Right lung (tissue), 5 donors: ENCODE measurements around the gene S100P. TPM values are rescaled to one million over a fixed set of nuclear protein-coding genes. Genes with fewer than 3 reads are reported as not detected.
"Not testable (repeated sequence)": the region's sequence is repeated elsewhere in the genome, so short reads cannot be mapped to it uniquely, and the experiment has no call there.

Experiments used
- DNase-seq, 2 donors: peaks; one replicate each; pipeline ENCODE4 v3.0.0-alpha.2; 2013
- polyA plus RNA-seq, 5 donors: library from polyadenylated mRNA; unstranded; fragments of 120-200 nt; gene quantifications; one replicate each; pipeline versions ENCODE4 v1.2.1 to v1.2.3, GENCODE V29; 2013; ENCODE audit warnings: inconsistent platforms in 1 of 5, low replicate concordance in 1 of 5; ENCODE audit not compliant: insufficient read length in 5 of 5, insufficient read depth in 1 of 5

Gene S100P
- polyA plus RNA-seq, 5 donors, result 2.4 to 5.3 (median 3.7) TPM

DNA sequence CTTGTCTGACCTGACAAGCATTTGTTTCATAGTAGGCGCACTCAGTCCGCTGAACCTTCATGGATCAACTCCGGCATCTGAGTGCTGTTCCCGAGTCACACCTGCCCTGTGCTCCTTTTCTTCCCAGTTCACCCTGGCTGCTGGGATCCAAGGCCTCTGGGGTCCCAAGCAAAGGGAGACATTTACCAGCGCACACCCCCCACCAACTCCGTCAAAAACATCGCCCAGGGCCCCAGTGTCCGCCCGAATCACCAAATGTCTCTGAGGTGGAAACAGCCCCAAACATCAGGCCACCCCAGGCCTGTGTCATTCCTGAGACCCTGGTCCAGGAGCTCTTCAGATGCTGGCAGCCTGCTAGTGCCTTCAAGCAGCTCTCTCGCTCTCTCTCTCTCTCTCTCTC, 27.4 kb downstream of the S100P start:
- no peak for DNase-seq

GRCh38 chr4:6722891-6723290, 29.2 kb downstream of the S100P start:
- no peak for DNase-seq

- no peak for DNase-seq
These were observed 30.2 kb downstream of the S100P start for GRCh38 chr4:6723851-6724250.

- no peak for DNase-seq
These were observed 30.9 kb downstream of the S100P start for GRCh38 chr4:6724421-6725111.

GRCh38 chr4:6725427-6725961, 31.8 kb downstream of the S100P start:
- not testable (repeated sequence) for DNase-seq

DNA sequence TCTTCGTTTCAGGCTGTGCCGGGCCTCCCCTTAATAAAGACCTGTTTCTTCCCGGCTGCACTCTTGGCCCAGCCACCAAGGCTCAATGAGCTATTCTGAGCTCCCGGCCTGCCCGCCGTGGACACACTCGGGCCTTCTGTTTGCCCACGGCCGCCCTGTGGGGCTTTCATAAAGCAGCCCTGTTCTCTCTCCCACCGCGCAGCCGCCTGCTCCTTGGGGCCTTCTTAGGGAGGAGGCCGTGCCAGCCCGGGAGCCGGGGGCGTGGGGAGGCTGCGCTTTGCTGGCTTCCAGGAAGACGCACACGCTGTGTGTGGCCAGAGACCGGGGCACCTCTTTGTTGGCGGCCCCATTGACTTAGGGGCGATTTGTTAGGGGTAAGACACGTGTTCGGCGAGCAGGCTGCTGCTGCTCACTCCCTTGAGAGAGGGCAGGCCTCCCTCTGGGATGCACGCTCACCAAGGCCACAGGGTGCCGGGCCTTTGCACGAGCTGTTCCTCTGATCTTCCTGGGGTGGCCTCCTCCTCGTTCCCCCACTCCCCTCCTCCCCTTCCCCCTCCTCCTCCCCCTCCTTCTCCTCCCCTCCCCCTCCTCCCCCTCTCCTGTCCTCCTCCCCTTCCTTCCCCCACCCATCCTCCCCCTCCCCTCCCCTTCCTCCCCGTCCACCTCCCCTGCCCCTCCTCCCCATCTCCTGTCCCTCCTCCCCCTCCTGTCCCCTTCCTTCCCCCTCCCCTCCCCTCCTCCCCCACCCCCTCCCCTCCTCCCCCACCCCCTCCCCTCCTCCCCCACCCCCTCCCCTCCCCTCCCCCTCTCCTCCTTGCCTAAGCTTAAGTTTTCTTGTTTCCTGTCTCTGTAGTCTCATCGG, 33.6 kb downstream of the S100P start:
- peak in 1 of 2 donors; percentile 58 for DNase-seq

DNA sequence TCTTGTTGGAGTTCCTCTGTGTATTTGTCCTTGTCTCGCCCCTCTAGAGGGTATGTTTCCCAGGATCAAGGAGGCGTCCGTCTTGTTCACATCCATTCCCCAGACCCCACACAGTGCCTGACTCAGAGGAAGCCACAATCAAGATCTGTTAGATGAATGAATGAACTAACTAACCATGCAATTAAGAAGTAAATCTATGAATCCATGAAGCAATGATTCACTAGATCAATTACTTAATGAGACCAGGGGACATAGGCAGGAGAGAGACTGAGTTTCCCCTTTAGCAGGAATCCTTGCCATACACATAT, 34.2 kb downstream of the S100P start:
- DNase-seq, result no peak

- no peak for DNase-seq
These were observed 34.8 kb downstream of the S100P start for GRCh38 chr4:6728320-6729029.

DNA sequence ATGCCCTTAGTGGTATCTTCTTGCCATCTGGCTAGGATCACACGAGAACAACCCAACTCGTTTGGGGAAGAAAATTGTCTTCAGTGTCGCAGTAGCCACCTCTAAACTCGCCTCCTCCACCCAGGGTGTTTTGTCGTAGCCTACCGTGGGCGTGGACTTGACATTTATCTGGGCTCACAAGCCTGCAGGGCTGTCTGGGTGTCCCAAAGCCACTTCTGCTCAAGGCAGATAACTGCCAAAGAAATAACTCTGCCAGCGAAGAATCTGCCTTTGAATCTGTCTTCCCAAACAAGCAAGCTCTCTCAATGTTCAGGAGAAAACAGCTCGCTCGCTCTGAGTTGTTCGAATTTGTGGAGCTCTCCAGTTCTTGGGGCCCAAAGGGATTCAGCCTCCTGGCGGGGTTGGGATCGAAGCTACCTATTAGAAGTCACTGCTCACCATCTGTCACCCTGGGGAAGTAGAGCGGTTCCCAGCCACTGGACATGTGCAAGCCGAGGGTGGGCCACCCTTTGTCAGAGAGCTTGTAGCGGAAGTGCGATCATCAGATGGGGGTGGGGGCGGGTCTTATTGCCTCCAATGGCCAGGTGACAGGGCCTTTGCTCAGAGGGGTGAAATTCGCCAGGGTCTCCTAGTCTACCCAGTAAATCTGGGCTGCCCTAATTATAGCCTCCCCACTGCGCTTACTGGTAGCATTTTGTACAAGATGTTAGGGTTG, 37.1 kb downstream of the S100P start:
- DNase-seq, result no peak

DNA sequence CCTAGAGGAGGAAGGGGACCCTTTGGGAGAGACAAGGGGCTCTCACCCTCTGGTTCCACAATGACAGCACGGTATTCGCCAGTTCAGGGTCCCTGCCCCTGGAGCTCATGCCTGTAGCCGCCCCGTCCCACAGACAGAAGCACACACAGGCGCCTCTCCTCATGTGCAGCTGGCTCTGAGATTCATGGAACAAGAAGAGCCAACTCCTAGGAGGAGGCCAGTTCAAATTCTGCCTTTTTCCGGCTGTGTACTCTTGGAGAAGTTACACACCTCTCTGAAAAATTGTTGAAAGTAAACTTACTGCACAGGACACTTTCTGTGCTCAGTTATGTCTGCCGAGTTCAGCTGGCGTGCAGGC, 37.6 kb downstream of the S100P start:
- DNase-seq, result no peak

DNA sequence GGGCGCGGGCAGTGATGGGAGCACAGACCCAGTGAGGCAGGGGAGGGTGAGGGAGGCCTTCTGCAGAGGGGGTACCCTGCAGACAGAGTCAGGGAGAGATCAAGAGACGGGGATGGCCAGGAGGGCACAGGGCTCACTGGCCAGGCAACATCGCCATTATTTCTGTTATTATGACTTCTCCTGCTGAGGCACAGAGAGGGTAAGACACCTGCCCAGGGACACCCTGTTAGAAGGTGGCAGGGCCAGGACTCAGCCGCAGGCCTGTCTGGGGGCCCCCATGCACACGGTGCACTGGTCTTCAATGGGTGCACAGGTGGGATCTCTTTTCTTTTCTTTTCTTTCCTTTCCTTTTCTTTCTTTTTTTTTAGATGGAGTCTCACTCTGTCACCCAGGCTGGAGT, 38.1 kb downstream of the S100P start:
- no peak for DNase-seq

GRCh38 chr4:6732441-6733357, 39.0 kb downstream of the S100P start:
- DNase-seq, result no peak

DNA sequence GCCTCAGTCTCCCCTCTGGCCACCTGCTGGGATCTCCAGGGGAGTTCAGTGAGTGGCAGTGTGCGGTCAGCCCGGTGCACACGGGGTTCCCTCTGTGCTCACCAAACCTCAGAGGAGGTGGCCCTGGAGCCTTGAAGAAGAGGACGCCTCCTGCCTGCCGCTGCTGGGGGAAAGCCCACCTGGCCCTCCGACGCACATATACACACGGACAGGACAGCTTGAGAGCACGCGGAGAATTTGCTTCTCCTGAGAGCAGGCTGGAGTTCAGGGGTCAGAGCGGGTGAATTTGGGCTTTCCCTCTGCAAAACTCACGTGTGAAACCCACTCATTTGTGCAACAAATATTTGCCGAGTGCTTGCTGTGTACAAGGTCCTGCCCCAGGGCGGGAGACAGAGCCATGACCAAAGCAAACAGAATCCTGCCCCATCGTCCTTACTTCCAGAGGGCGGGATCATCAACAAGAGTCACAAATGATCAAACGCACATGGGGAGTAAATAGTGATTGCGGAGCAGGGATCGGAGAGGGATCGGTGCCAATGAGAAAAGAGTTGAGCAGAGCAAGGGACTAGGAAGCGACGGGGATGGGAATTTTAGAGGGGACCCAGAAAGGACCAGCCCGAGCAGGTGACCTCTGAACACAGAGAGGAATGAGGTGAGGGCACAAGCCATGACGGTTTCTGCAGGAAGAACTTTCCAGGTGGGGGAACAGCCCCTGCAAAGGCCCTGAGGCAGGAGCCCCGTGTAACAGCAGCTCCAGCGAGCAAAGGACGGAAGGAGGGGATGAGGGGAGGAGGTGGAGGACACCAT, 39.9 kb downstream of the S100P start:
- no peak for DNase-seq

DNA sequence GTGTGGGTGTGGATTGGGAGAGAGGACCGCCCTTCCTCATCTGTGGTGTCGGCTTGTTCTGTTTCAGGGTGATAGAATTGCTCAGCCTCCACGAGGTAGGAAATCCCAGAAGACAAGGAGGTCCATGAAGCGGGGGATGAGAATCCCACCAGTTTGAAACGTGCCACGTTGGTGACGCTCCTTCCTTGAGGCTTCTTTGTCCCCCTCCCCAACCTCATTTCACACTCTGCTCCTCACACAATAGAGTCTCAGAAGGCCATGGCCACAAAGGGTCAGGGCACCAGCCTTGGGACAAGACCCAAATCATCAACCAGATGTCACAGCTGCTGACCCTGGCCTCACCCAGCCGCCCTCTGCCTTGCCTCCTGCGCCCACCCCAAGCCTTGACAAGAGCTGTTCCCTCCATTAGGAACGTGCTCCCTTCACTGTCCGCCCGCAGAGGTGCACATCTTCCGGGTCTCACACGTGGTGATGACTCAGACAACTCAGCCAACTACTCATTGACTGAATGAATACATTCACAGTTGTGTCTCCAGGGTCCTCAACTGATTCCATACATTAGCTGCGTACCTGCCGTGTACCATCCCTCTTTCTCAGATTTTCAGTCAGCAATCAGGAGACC, 40.6 kb downstream of the S100P start:
- no peak for DNase-seq

GRCh38 chr4:6739920-6740319, 46.2 kb downstream of the S100P start:
- DNase-seq, result no peak

GRCh38 chr4:6740347-6740746, 46.7 kb downstream of the S100P start:
- no peak for DNase-seq

DNA sequence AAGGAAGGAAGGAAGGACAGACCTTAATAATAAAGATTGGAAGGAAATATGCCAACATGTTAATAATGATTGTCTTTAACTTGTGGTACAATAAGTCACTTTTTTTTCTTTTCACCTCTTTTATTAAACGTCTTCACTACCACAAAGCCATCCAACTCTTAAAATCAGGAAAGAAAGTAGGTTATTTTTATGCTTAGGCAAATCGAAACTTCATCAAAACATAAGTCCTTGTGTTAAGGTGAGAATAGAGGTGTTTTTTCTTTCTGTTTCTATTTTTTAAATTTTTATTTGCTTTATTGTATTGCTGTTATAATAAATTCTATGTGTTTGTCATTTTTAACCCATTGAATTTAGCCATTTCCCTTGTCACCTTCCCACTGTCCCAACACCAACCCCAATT, 48.8 kb downstream of the S100P start:
- DNase-seq, result no peak

DNA sequence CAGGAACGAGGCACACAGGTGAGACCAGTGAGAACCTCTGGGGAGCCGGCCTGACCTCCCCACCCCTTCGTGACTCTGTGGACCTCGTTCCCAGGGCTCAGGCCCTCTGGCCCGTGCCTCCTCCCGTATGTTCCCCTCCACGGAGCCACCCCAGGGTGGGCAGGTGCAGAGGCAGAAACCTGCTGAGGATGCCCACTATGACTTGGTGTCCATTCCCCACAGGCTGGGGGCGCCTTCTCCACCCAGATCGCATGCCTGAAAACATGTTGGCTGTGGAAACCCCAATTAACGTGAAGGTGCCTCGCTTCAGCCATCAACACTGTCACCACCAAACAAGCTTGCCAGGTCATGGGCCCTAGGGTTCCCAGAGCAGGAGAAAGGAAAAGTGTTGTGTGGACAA, 49.3 kb downstream of the S100P start:
- no peak for DNase-seq
